H1 (cell line): ENCODE measurements around the gene TACSTD2. TPM values are rescaled to one million over a fixed set of nuclear protein-coding genes. Genes with fewer than 3 reads are reported as not detected.

Source experiments
- CTCF ChIA-PET: fragments of 300-600 bp; sonication (Branson Sonifier 250); formaldehyde crosslinking; loops from one replicate; lab custom pipeline; 2021; ENCODE audit not compliant: partially characterized antibody; lab: Charles Lee
- POLR2A ChIA-PET: fragments of 300-600 bp; sonication (Branson Sonifier 250); formaldehyde crosslinking; loops from one replicate; lab custom pipeline; 2021; ENCODE audit warnings: inconsistent platforms; ENCODE audit not compliant: partially characterized antibody; lab: Charles Lee
- DNase-seq, 2 experiments: peaks; one replicate each; pipeline versions ENCODE4 v3.0.0 to v3.0.0-alpha.2; 2010 to 2022; ENCODE audit warnings: low spot score in 2 of 2, low read depth in 1 of 2, mixed read lengths in 1 of 2
- FAIRE-seq: peaks from 2 replicates; lab custom pipeline; 2011; peaks lifted over from hg19 to GRCh38; lab: Jason Lieb, UNC
- H2AFZ ChIP-seq: 2 replicates; pipeline ENCODE4 v1.8.1; 2012; ENCODE audit warnings: low read length, inconsistent platforms
- H2AK5ac ChIP-seq: 2 replicates; pipeline ENCODE4 v1.6.1; 2013; ENCODE audit warnings: low read depth, low read length
- H2BK120ac ChIP-seq: replicated peaks from 2 replicates; pipeline ENCODE3; 2013; ENCODE audit warnings: low read depth, low read length, inconsistent platforms
- H2BK12ac ChIP-seq: 2 replicates; pipeline ENCODE4 v1.6.1; 2013; ENCODE audit warnings: low read depth, low read length
- H2BK15ac ChIP-seq: 2 replicates; pipeline ENCODE4 v1.6.1; 2013; ENCODE audit warnings: low read length
- H2BK20ac ChIP-seq: 2 replicates; pipeline ENCODE4 v1.6.1; 2013; ENCODE audit warnings: low read length
- H2BK5ac ChIP-seq: 2 replicates; pipeline ENCODE4 v1.6.1; 2013; ENCODE audit warnings: low read depth, low read length
- H3K14ac ChIP-seq: 2 replicates; pipeline ENCODE4 v1.6.1; 2013; ENCODE audit warnings: inconsistent platforms; ENCODE audit not compliant: insufficient read length
- H3K18ac ChIP-seq: 2 replicates; pipeline ENCODE4 v1.6.1; 2013; ENCODE audit warnings: low read length; ENCODE audit errors: extremely low read depth
- H3K23ac ChIP-seq: 2 replicates; pipeline ENCODE4 v1.6.1; 2013; ENCODE audit warnings: inconsistent platforms; ENCODE audit not compliant: insufficient read length
- H3K23me2 ChIP-seq: 2 replicates; pipeline ENCODE4 v1.6.1; 2013; ENCODE audit warnings: low read depth, low read length
- H3K27ac ChIP-seq: 2 replicates; pipeline ENCODE4 v1.6.1; 2011; ENCODE audit warnings: low read depth, low read length, inconsistent platforms
- H3K27me3 ChIP-seq, 4 experiments: replicated peaks in 1 of 4; 1 replicate in 1 of 4; 2 replicates in 3 of 4; pipeline versions ENCODE4 v1.6.1 to v1.8.1; 2011 to 2013; ENCODE audit warnings: low read length in 3 of 4, mild to moderate bottlenecking in 3 of 4, inconsistent platforms in 2 of 4, mixed read lengths in 2 of 4, moderate library complexity in 1 of 4; ENCODE audit not compliant: control insufficient read depth in 3 of 4, insufficient read depth in 3 of 4; ENCODE audit errors: extremely low read depth in 1 of 4
- H3K36me3 ChIP-seq, 4 experiments: 2 replicates each; pipeline versions ENCODE4 v1.6.1 to v1.8.1; 2011 to 2013; ENCODE audit warnings: mild to moderate bottlenecking in 4 of 4, low read length in 3 of 4, moderate library complexity in 2 of 4, control low read depth in 1 of 4, inconsistent platforms in 1 of 4; ENCODE audit not compliant: insufficient read depth in 4 of 4, control insufficient read depth in 2 of 4
- H3K4ac ChIP-seq: replicated peaks from 2 replicates; pipeline ENCODE3; 2013; ENCODE audit warnings: low read length, low read depth, mixed read lengths, inconsistent platforms; ENCODE audit not compliant: insufficient read length
- H3K4me1 ChIP-seq, 4 experiments: replicated peaks in 1 of 4; 1 replicate in 1 of 4; 2 replicates in 3 of 4; pipeline versions ENCODE4 v1.6.1 to v1.8.1; 2011 to 2013; ENCODE audit warnings: low read length in 3 of 4, inconsistent platforms in 2 of 4, mixed read lengths in 1 of 4; ENCODE audit not compliant: insufficient read depth in 4 of 4, control insufficient read depth in 3 of 4
- H3K4me2 ChIP-seq, 2 experiments: 2 replicates each; pipeline versions ENCODE4 v1.6.1 to v1.8.1; 2011 to 2013; ENCODE audit warnings: low read depth in 2 of 2, low read length in 2 of 2, control low read depth in 1 of 2, inconsistent platforms in 1 of 2, mild to moderate bottlenecking in 1 of 2; ENCODE audit not compliant: insufficient read depth in 1 of 2
- H3K4me3 ChIP-seq, 4 experiments: fragments of 200-600, 300-600 bp in 1 of 4; sonication (generic), shearing (Covaris generic), sonication (Bioruptor Twin) in 1 of 4; 2 replicates each; pipeline versions ENCODE4 v1.5.1 to v1.8.1; 2011 to 2016; ENCODE audit warnings: low read length in 4 of 4, low read depth in 3 of 4, control low read depth in 2 of 4, inconsistent platforms in 2 of 4, mild to moderate bottlenecking in 2 of 4, mixed read lengths in 1 of 4, moderate library complexity in 1 of 4; ENCODE audit not compliant: insufficient read depth in 2 of 4; ENCODE audit errors: extremely low read depth in 1 of 4
- H3K56ac ChIP-seq: replicated peaks from 2 replicates; pipeline ENCODE3; 2013; ENCODE audit warnings: low read depth, mild to moderate bottlenecking, mixed read lengths, low read length, inconsistent platforms; ENCODE audit not compliant: insufficient read length
- H3K79me1 ChIP-seq: 2 replicates; pipeline ENCODE4 v1.6.1; 2013; ENCODE audit warnings: low read depth, low read length, control low read depth
- H3K79me2 ChIP-seq, 2 experiments: 2 replicates each; pipeline versions ENCODE4 v1.6.1 to v1.8.1; 2012 to 2013; ENCODE audit warnings: low read length in 2 of 2, mild to moderate bottlenecking in 2 of 2, inconsistent platforms in 1 of 2; ENCODE audit not compliant: insufficient read depth in 2 of 2, control insufficient read depth in 1 of 2
- H3K9ac ChIP-seq, 4 experiments: replicated peaks in 1 of 4; 1 replicate in 1 of 4; 2 replicates in 3 of 4; pipeline versions ENCODE4 v1.6.1 to v1.8.1; 2011 to 2013; ENCODE audit warnings: low read depth in 3 of 4, low read length in 3 of 4, control low read depth in 2 of 4, mild to moderate bottlenecking in 2 of 4, moderate library complexity in 2 of 4, inconsistent platforms in 1 of 4; ENCODE audit errors: extremely low read depth in 1 of 4
- H3K9me3 ChIP-seq, 2 experiments: 2 replicates each; pipeline versions ENCODE4 v1.6.1 to v1.8.1; 2012 to 2013; ENCODE audit warnings: mild to moderate bottlenecking in 2 of 2, moderate library complexity in 2 of 2, control low read depth in 1 of 2, inconsistent platforms in 1 of 2, low read depth in 1 of 2, low read length in 1 of 2, mixed read lengths in 1 of 2; ENCODE audit not compliant: insufficient read depth in 2 of 2
- H4K20me1 ChIP-seq, 2 experiments: replicated peaks in 1 of 2; 2 replicates each; pipeline versions ENCODE3 to v1.8.1; 2011 to 2013; ENCODE audit warnings: inconsistent platforms in 2 of 2, low read length in 2 of 2, mild to moderate bottlenecking in 1 of 2; ENCODE audit not compliant: insufficient read depth in 2 of 2, control insufficient read depth in 1 of 2
- H4K5ac ChIP-seq: 2 replicates; pipeline ENCODE4 v1.6.1; 2013; ENCODE audit warnings: low read length, low read depth, mixed read lengths, inconsistent platforms; ENCODE audit not compliant: insufficient read length
- H4K8ac ChIP-seq: 2 replicates; pipeline ENCODE4 v1.8.0; 2013; ENCODE audit warnings: mild to moderate bottlenecking, moderate library complexity, low read length, inconsistent platforms; ENCODE audit not compliant: insufficient read depth; ENCODE audit errors: extremely low read depth
- H4K91ac ChIP-seq: replicated peaks from 2 replicates; pipeline ENCODE3; 2013; ENCODE audit warnings: low read length, mixed read lengths, inconsistent platforms; ENCODE audit not compliant: insufficient read length
- CEBPB ChIP-seq: IDR thresholded peaks from 2 replicates; pipeline ENCODE4 v1.6.1; 2012; ENCODE audit warnings: low read depth, low read length
- HDAC2 ChIP-seq, 2 experiments: fragments of 300-600 bp in 1 of 2; sonication (generic) in 1 of 2; IDR thresholded peaks; 2 replicates each; pipeline ENCODE4 v1.6.1; 2011 to 2012; ENCODE audit warnings: low read depth in 2 of 2, low read length in 2 of 2, mild to moderate bottlenecking in 2 of 2, moderate library complexity in 2 of 2, borderline replicate concordance in 1 of 2, inconsistent platforms in 1 of 2
- JUND ChIP-seq: IDR thresholded peaks from 2 replicates; pipeline ENCODE4 v1.6.1; 2011; ENCODE audit warnings: mild to moderate bottlenecking, improper control_type of control experiment, low read length
- WGBS, 2 experiments: shearing (Covaris generic) in 1 of 2; methylation state at CpG; one replicate each; pipeline versions ENCODE4 v1.1.6 to v1.1.7; 2013 to 2015; ENCODE audit warnings: low lambda C conversion rate in 2 of 2, mixed read lengths in 2 of 2, inconsistent platforms in 1 of 2, low coverage in 1 of 2, missing lambda C conversion rate in 1 of 2; ENCODE audit not compliant: insufficient replicate concordance in 2 of 2, insufficient coverage in 1 of 2, insufficient read length in 1 of 2; ENCODE audit errors: extremely low coverage in 1 of 2, missing lambda C conversion rate in 1 of 2; 5-methylcytosine and 5-hydroxymethylcytosine counted together
- polyA plus RNA-seq, 7 experiments: library from polyadenylated mRNA; depleted of rRNA in 3 of 7; stranded (reverse) in 5 of 7; unstranded in 2 of 7; fragments of >200 nt in 5 of 7; fragments of 200-250 nt in 2 of 7; gene quantifications; 1 replicate in 5 of 7; 2 replicates in 1 of 7; 4 replicates in 1 of 7; pipeline versions ENCODE4 v1.2.1 to v1.2.3, GENCODE V29; 2011 to 2013; ENCODE audit warnings: missing spikeins in 2 of 7, mixed read lengths in 2 of 7
- total RNA-seq: library from RNA; stranded (reverse); fragmentation: NEBNext Ultra II Directional; extraction: Animal tissue kit (Norgen Biotek cat#: 25700); gene quantifications from 2 replicates; pipeline ENCODE4 v1.2.1, GENCODE V29; 2021

The TACSTD2 gene
- total and polyA plus RNA-seq, 2 of the 8 experiments (the other 6 are each of a cell fraction or from before 2014, with no cell fraction given), result 0.76 to 0.85 TPM

- H2BK5ac ChIP-seq, result no peak overlapping the region
- H3K56ac ChIP-seq, result no peak overlapping the region
- no peak overlapping the region for H2AFZ ChIP-seq
- H3K4me3 ChIP-seq, result no peak overlapping the region
- no peak overlapping the region for H2BK15ac ChIP-seq
- H3K4me2 ChIP-seq, result no peak overlapping the region
- no peak overlapping the region for H3K9ac ChIP-seq
- CTCF ChIA-PET, result interaction anchor here (0.9 kb wide), 1 partner anchor 325 kb away, joined by 3 read pairs; no protein-coding TSS in a partner anchor
- no peak overlapping the region for H2AK5ac ChIP-seq
- peaks cover 0 to 6% (median 0%) of the 10 kb centered on the region in 4 experiments; a peak in 1 of 8 replicates for H3K36me3 ChIP-seq
- POLR2A ChIA-PET, result interaction anchor here (1.7 kb wide), 1 partner anchor 8 kb away, joined by 6 read pairs; no protein-coding TSS in a partner anchor
- peaks cover 4% of the 10 kb centered on the region; the same call in 1 of the 2 replicates for H3K23me2 ChIP-seq
- no peaks in the 10 kb centered on the region for H4K20me1 ChIP-seq
- H3K27ac ChIP-seq, result no peak overlapping the region
- no peak overlapping the region for H4K91ac ChIP-seq
- H4K5ac ChIP-seq, result no peak overlapping the region
- H3K79me1 ChIP-seq, result no peaks in the 10 kb centered on the region
- H3K23ac ChIP-seq, result no peak overlapping the region
- no peak overlapping the region for H3K4ac ChIP-seq
- 94% methylated on average over 28 of the region's 32 CpGs; no CpG with 5 or more reads in 1 of the 2 experiments for WGBS, 2 experiments
- no peak overlapping the region for H2BK12ac ChIP-seq
- H3K14ac ChIP-seq, result no peak overlapping the region
- FAIRE-seq (no peak), DNase-seq (peak in 1 of 2 experiments; percentile 17)
- H4K8ac ChIP-seq, result no peak overlapping the region
- peaks cover 10 to 33% (median 25%) of the 10 kb centered on the region in 4 experiments for H3K27me3 ChIP-seq
- H2BK20ac ChIP-seq, result no peak overlapping the region
- H2BK120ac ChIP-seq, result no peak overlapping the region
- H3K18ac ChIP-seq, result no peak overlapping the region
- H3K79me2 ChIP-seq, result no peaks in the 10 kb centered on the region
- H3K9me3 ChIP-seq, result peaks cover 0 to 8% of the 10 kb centered on the region in 2 experiments; a peak in 2 of 4 replicates
- H3K4me1 ChIP-seq, result peaks cover 0 to 5% (median 1%) of the 10 kb centered on the region in 4 experiments; a peak in 3 of 7 replicates
- no peak for TF ChIP-seq HDAC2 (IDR thresholded peaks at IDR 0.05; ENCODE audit: borderline replicate concordance in 1 of 2, low read depth in 2 of 2, low read length in 2 of 2)
- TF ChIP-seq CEBPB, result peak; percentile 4; the same call in 1 of the 2 replicates
- no peak for TF ChIP-seq JUND
These were observed 1.3 kb downstream of the TACSTD2 start for GRCh38 chr1:58575551-58576324.
